ENCODE measurements around the gene AMER3. TPM values are rescaled to one million over a fixed set of nuclear protein-coding genes. Genes with fewer than 3 reads are reported as not detected.
A peak's percentile ranks its signal among the peaks of the same experiment; 100 is the strongest.

AMER3 gene
- total RNA-seq, 1 donor from 2014 or later: not detected

DNA sequence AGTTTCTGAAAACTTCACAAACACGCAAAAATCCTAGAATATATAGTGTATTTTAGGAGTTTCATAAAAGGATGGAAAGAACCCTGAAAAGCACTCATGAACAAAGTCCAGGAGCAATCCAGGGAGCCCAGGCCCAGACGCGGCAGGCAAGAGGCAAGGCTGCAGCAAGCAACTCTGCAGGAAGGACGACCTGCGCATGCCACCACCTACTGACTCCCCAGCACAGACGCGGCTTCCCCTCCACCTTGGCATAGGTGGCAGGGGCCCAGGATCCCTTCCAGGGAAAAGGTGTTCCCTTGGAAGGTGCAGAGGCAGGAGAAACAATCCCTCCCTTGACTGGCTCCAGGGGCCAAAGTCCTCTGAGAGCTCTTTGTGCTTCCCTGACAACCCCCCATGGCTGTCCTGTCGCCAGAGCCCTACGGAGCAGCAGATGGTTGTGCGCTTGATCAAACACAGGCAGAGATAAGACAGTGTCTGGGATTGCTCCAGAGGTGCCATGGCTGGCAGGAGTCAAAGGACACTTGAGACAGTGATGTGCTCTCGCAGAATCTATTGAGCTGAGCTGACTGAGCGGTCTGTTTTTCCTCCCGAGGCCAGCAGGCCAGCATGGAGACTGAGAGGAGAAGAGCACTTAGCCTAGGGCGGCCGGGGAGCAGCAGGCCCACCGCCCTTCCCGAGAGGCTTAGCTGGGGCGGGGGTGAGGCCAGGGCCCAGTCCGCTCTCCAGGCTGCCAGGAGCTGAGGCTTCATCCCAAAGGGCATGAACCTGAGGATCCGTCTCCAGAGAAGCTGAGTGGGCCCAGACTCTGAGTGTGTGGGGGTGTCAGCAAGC is 10.8 kb upstream of the AMER3 start:
- no peak for DNase-seq (ENCODE audit: low spot score in 2 of 2)
- Histone ChIP-seq H3K27me3 (no peaks in the 10 kb centered on the region), H3K27ac (no peak overlapping the region), H3K4me1 (no peaks in the 10 kb centered on the region), H3K36me3 (no peaks in the 10 kb centered on the region), H3K4me3 (no peak overlapping the region), H3K9me3 (no peaks in the 10 kb centered on the region)
- intact Hi-C loops (cut with DNase I): no loop called here
- TF ChIP-seq, protein P1, sequence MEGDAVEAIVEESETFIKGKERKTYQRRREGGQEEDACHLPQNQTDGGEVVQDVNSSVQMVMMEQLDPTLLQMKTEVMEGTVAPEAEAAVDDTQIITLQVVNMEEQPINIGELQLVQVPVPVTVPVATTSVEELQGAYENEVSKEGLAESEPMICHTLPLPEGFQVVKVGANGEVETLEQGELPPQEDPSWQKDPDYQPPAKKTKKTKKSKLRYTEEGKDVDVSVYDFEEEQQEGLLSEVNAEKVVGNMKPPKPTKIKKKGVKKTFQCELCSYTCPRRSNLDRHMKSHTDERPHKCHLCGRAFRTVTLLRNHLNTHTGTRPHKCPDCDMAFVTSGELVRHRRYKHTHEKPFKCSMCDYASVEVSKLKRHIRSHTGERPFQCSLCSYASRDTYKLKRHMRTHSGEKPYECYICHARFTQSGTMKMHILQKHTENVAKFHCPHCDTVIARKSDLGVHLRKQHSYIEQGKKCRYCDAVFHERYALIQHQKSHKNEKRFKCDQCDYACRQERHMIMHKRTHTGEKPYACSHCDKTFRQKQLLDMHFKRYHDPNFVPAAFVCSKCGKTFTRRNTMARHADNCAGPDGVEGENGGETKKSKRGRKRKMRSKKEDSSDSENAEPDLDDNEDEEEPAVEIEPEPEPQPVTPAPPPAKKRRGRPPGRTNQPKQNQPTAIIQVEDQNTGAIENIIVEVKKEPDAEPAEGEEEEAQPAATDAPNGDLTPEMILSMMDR (IDR thresholded peaks at IDR 0.05): no peak

DNA sequence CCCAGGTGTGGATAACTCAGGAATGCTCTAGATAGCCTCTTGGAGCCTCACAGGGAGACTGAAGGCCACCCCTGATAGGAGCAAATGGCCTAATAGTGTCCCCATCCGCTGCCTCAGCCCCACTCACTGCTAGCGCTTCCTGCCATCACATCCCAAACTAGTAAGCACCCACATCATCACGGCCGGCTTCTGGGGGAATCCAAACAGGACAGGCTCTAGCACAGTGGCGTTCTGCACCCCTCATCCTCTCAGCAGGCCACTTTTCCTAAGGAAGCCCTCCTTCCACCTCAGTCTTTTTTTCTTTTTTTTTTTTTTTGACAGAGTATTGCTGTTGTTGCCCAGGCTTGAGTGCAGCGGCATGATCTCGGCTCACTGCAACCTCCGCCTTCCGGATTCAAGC is 6.3 kb upstream of the AMER3 start:
- no peaks in the 10 kb centered on the region for H3K4me1 ChIP-seq
- intact Hi-C loops (cut with DNase I): no loop called here
- H3K27me3 ChIP-seq: no peaks in the 10 kb centered on the region
- DNase-seq (ENCODE audit: low spot score in 2 of 2): no peak
- H3K4me3 ChIP-seq: no peak overlapping the region
- TF ChIP-seq, protein P1 (IDR thresholded peaks at IDR 0.05): no peak
- H3K9me3 ChIP-seq: no peaks in the 10 kb centered on the region
- no peaks in the 10 kb centered on the region for H3K36me3 ChIP-seq
- no peak overlapping the region for H3K27ac ChIP-seq

DNA sequence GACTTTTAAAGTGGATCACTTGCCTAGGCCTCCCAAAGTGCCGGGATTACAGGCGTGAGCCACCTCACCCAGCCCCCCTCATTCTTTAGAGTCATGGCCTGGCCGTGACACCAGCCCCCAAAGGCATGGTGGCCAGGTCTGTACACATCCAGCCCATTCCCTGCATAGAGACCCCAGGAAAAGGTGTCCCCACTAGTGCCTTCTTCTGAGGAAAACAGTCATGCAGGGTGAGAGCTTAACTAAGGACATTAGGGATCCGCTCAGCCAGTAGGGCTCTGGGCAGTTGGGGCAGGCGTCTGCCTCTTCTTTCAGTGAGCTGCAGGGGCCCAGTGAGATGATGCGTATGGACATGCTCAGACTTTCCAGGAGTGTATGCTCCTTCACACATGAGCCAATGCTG is 5.7 kb upstream of the AMER3 start:
- Histone ChIP-seq H3K9me3 (no peaks in the 10 kb centered on the region), H3K27me3 (no peaks in the 10 kb centered on the region), H3K4me3 (no peak overlapping the region), H3K4me1 (no peaks in the 10 kb centered on the region), H3K27ac (no peak overlapping the region), H3K36me3 (no peaks in the 10 kb centered on the region)
- intact Hi-C loops (cut with DNase I): no loop called here
- TF ChIP-seq, protein P1 (IDR thresholded peaks at IDR 0.05): no peak
- DNase-seq (ENCODE audit: low spot score in 2 of 2): no peak

DNA sequence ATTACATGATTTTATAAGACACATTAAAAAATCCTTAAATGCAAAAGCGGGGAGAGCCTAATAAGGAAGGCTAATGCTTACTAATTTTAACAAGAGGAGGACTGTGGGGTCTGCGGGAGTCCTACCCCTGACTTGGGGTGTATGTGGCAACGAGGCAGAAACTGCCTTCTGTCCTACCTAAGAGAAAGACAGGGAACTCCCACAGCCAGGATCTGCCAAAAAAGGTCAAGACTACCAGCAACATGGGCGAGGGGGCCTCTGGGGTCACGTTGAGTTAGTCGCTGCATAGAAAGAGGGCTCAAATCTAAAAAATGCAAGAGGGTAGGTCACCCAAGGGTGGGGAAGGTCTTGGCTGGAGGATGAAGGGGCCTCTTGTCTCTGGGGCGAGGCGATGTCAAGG is 529 bp upstream of the AMER3 start:
- no peaks in the 10 kb centered on the region for H3K36me3 ChIP-seq
- no peaks in the 10 kb centered on the region for H3K9me3 ChIP-seq
- DNase-seq (ENCODE audit: low spot score in 2 of 2): no peak
- no peaks in the 10 kb centered on the region for H3K4me1 ChIP-seq
- intact Hi-C loops (cut with DNase I): no loop called here
- TF ChIP-seq, protein P1 (IDR thresholded peaks at IDR 0.05): no peak
- peaks cover 11% of the 10 kb centered on the region for H3K27me3 ChIP-seq
- H3K27ac ChIP-seq: no peak overlapping the region
- H3K4me3 ChIP-seq: no peak overlapping the region

DNA sequence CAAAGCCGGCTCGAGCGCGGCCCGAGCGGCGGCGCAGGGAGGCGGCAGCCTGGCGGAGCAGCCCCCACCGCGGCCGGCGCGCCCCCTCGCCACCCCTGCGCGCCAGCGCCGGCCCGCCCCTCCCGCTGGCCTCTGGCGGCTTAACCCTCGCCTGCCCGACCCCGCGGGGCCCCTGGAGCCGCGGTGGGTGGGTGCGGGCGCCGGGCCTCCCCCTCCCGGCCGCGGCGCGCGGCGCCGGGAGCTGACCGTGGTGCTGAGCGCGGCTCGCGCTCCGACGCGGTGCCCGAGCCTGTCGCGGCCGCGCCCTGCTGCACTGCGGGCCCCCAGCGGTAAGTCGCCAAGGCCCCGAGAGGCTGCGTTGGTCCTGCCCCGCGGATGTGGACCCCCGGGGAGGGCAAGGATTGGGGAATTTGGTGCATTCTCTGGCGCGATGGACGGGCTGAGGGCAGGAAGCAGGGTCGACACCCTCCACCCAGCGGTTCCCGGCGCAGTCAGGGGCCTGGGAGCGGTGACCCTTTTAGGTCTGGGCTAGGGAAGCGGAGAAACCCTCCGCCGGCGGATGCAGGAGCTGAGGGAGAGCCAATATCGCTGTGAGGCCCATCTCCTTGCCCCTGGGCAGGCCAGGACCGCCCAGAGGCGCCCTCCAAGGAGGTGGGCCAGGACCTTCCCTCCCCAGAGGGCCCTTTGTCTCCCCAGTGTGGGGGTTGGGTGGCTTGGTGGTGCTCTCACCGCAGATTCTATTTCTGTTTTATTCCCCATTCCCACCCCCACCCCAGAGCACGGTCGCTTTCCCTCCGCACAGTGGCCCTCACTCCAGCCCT is 923 bp downstream of the AMER3 start:
- no peak for DNase-seq (ENCODE audit: low spot score in 2 of 2)
- Histone ChIP-seq H3K27me3 (peaks cover 11% of the 10 kb centered on the region), H3K4me1 (no peaks in the 10 kb centered on the region), H3K4me3 (peak overlapping the region in 1 of 2 donors; percentile 16), H3K36me3 (no peaks in the 10 kb centered on the region), H3K27ac (no peak overlapping the region), H3K9me3 (no peaks in the 10 kb centered on the region)
- intact Hi-C loops (cut with DNase I): no loop called here
- TF ChIP-seq, protein P1 (IDR thresholded peaks at IDR 0.05): no peak

Measured in ascending aorta (tissue), 2 donors.